DMS114 treated with DMSO at 0.1 percent for 48 hours (cell line): Measurements from ENCODE around the gene INAFM2.

ENCODE experiments used
- DNase-seq: peaks from one replicate; lab custom pipeline; 2025; ENCODE audit not compliant: unreplicated experiment; lab: John Stamatoyannopoulos, UW

Gene INAFM2

GRCh38 chr15:40327457-40327856 lies 4.0 kb downstream of the INAFM2 start:
- no peak for DNase-seq

GRCh38 chr15:40328176-40328575 lies 4.7 kb downstream of the INAFM2 start:
- no peak for DNase-seq

- no peak for DNase-seq
These were observed 5.3 kb downstream of the INAFM2 start for GRCh38 chr15:40328751-40329150.

GRCh38 chr15:40329804-40330203 lies 6.3 kb downstream of the INAFM2 start:
- DNase-seq = no peak

- no peak for DNase-seq
These were observed 6.9 kb downstream of the INAFM2 start for GRCh38 chr15:40330368-40330836.

GRCh38 chr15:40331026-40331425 lies 7.5 kb downstream of the INAFM2 start:
- DNase-seq = no peak

- no peak for DNase-seq
These were observed 8.1 kb downstream of the INAFM2 start for GRCh38 chr15:40331637-40332036.

GRCh38 chr15:40332113-40332781 lies 8.8 kb downstream of the INAFM2 start:
- DNase-seq = no peak

GRCh38 chr15:40333922-40334492 lies 10.5 kb downstream of the INAFM2 start:
- no peak for DNase-seq

GRCh38 chr15:40334541-40334940 lies 11.0 kb downstream of the INAFM2 start:
- no peak for DNase-seq

GRCh38 chr15:40334941-40335795 lies 11.7 kb downstream of the INAFM2 start:
- DNase-seq = no peak

GRCh38 chr15:40335938-40336743 lies 12.6 kb downstream of the INAFM2 start:
- DNase-seq = no peak

GRCh38 chr15:40336744-40337122 lies 13.2 kb downstream of the INAFM2 start:
- DNase-seq = no peak

- no peak for DNase-seq
These were observed 14.1 kb downstream of the INAFM2 start for GRCh38 chr15:40337597-40337996.

- peak; percentile 63 for DNase-seq
These were observed 14.7 kb downstream of the INAFM2 start for GRCh38 chr15:40338041-40338657.

GRCh38 chr15:40338921-40339620 lies 15.6 kb downstream of the INAFM2 start:
- no peak for DNase-seq

GRCh38 chr15:40339621-40339945 lies 16.1 kb downstream of the INAFM2 start:
- DNase-seq = no peak

GRCh38 chr15:40340038-40340739 lies 16.7 kb downstream of the INAFM2 start:
- DNase-seq = no peak

- no peak for DNase-seq
These were observed 17.4 kb downstream of the INAFM2 start, which contains the start of gene CCDC9B for GRCh38 chr15:40340740-40341400. CCDC9B (minus strand) TSS chr15:40340939; CDS start chr15:40340819, 120 bp downstream.
